ENCODE data around the gene MLLT6. TPM values are rescaled to one million over a fixed set of nuclear protein-coding genes. Genes with fewer than 3 reads are reported as not detected.

Gene MLLT6
- total and polyA plus RNA-seq, 2 of the 13 experiments (the other 11 are each of a cell fraction or from before 2014, with no cell fraction given): 50.7 to 69.5 TPM

DNA sequence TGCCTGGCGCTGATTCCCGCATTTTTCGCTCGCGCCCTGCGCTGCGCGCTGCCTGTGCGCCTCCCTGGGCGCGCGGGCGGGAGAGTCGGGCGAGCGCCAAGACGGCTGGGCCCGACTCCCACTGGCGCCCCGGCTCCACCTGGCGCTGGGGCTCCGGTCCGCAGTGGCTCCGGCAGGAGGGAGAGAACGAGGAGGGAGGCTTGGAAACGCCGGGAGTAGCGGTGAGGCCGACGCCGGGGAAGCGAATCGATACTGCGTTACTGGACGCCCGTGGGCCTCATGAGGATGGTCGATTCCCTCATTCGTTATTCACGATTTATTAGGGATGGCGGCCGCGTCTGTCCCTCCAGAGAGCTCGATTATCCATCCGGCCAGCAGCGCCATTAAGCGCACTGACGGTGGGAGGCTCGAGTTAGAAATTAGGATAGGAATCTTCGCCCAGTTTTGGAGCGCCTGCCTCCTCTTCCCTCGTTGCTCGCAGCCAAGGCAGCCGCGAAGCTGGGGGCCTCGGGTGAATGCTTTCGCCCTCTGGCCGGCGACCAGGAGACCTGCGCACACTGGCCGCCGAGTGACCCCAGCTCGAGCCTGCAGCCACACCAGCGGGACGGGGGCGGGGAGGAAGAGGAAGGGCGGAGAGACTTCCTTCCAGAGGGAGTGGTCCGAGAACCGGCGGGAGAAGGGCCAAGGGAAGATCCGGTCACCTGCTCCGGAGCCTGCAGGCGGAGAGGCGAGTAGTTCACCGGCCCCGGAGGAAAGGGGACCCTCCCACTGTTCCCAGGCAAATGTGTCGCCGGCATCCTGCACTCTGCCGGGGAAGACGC is 44.4 kb downstream of the MLLT6 start (continued):
- TF ChIP-seq, protein P1, sequence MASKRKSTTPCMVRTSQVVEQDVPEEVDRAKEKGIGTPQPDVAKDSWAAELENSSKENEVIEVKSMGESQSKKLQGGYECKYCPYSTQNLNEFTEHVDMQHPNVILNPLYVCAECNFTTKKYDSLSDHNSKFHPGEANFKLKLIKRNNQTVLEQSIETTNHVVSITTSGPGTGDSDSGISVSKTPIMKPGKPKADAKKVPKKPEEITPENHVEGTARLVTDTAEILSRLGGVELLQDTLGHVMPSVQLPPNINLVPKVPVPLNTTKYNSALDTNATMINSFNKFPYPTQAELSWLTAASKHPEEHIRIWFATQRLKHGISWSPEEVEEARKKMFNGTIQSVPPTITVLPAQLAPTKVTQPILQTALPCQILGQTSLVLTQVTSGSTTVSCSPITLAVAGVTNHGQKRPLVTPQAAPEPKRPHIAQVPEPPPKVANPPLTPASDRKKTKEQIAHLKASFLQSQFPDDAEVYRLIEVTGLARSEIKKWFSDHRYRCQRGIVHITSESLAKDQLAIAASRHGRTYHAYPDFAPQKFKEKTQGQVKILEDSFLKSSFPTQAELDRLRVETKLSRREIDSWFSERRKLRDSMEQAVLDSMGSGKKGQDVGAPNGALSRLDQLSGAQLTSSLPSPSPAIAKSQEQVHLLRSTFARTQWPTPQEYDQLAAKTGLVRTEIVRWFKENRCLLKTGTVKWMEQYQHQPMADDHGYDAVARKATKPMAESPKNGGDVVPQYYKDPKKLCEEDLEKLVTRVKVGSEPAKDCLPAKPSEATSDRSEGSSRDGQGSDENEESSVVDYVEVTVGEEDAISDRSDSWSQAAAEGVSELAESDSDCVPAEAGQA (IDR thresholded peaks at IDR 0.05; ENCODE audit: low read depth): peak; percentile 57
- TF ChIP-seq, protein P1 (CRISPR knock-in tag; IDR thresholded peaks at IDR 0.05; ENCODE audit: borderline replicate concordance): no peak
- TF ChIP-seq ZSCAN20 (CRISPR knock-in tag; IDR thresholded peaks at IDR 0.05; ENCODE audit: borderline replicate concordance) (peak; percentile 2; the same call in 1 of the 2 replicates), SAFB2 (CRISPR knock-in tag; IDR thresholded peaks at IDR 0.05; ENCODE audit: borderline replicate concordance, low read depth) (peak; percentile 24), NFKBIZ (CRISPR knock-in tag; IDR thresholded peaks at IDR 0.05) (0 out of 2 replicates have a peak, but pooled peaks have one; percentile 31), ZBTB42 (CRISPR knock-in tag; IDR thresholded peaks at IDR 0.05) (peak; percentile 15; the same call in 1 of the 2 replicates), AKAP8 (CRISPR knock-in tag; IDR thresholded peaks at IDR 0.05) (peak; percentile 59), ZNF792 (CRISPR knock-in tag; IDR thresholded peaks at IDR 0.05) (peak; percentile 87; the same call in 1 of the 2 replicates), EP300 (IDR thresholded peaks at IDR 0.05; ENCODE audit: low read depth in 2 of 2, low read length in 2 of 2) (no peak), EP300 (CRISPR knock-in tag; IDR thresholded peaks at IDR 0.05; ENCODE audit: borderline replicate concordance) (peak; percentile 15; the same call in 1 of the 2 replicates), TBX2 (CRISPR knock-in tag; IDR thresholded peaks at IDR 0.05; ENCODE audit: borderline replicate concordance) (peak; percentile 88), IKZF4 (CRISPR knock-in tag; IDR thresholded peaks at IDR 0.05; ENCODE audit: borderline replicate concordance, low read depth, not compliant biosample characterization) (peak; percentile 62), IRX3 (CRISPR knock-in tag; IDR thresholded peaks at IDR 0.05; ENCODE audit: borderline replicate concordance, low read depth) (0 out of 2 replicates have a peak, but pooled peaks have one; percentile 68), NFATC3 (CRISPR knock-in tag; IDR thresholded peaks at IDR 0.05) (peak; percentile 72), ZNF775 (CRISPR knock-in tag; IDR thresholded peaks at IDR 0.05; ENCODE audit: borderline replicate concordance) (0 out of 2 replicates have a peak, but pooled peaks have one; percentile 31), SRSF4 (IDR thresholded peaks at IDR 0.05; ENCODE audit: low read depth, low read length, poor library complexity, severe bottlenecking) (no peak), SIX1 (CRISPR knock-in tag; IDR thresholded peaks at IDR 0.05; ENCODE audit: borderline replicate concordance) (peak; percentile 8; the same call in 1 of the 2 replicates), GATAD2A (CRISPR knock-in tag; IDR thresholded peaks at IDR 0.05) (peak; percentile 36; the same call in 1 of the 2 replicates), SOX5 (CRISPR knock-in tag; IDR thresholded peaks at IDR 0.05; ENCODE audit: borderline replicate concordance) (peak; percentile 28; the same call in 1 of the 2 replicates)
- TF ChIP-seq, protein P2, sequence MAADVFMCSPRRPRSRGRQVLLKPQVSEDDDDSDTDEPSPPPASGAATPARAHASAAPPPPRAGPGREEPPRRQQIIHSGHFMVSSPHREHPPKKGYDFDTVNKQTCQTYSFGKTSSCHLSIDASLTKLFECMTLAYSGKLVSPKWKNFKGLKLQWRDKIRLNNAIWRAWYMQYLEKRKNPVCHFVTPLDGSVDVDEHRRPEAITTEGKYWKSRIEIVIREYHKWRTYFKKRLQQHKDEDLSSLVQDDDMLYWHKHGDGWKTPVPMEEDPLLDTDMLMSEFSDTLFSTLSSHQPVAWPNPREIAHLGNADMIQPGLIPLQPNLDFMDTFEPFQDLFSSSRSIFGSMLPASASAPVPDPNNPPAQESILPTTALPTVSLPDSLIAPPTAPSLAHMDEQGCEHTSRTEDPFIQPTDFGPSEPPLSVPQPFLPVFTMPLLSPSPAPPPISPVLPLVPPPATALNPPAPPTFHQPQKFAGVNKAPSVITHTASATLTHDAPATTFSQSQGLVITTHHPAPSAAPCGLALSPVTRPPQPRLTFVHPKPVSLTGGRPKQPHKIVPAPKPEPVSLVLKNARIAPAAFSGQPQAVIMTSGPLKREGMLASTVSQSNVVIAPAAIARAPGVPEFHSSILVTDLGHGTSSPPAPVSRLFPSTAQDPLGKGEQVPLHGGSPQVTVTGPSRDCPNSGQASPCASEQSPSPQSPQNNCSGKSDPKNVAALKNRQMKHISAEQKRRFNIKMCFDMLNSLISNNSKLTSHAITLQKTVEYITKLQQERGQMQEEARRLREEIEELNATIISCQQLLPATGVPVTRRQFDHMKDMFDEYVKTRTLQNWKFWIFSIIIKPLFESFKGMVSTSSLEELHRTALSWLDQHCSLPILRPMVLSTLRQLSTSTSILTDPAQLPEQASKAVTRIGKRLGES (CRISPR knock-in tag; IDR thresholded peaks at IDR 0.05; ENCODE audit: borderline replicate concordance): peak; percentile 69; the same call in 1 of the 2 replicates

Data from HepG2 (cell line).